Ramos (cell line): ENCODE data around the gene HSD17B14.
"Not testable (repeated sequence)": the region's sequence is repeated elsewhere in the genome, so short reads cannot be mapped to it uniquely, and the experiment has no call there.

Experiments
- in situ Hi-C: fragments of 300-500 bp; cut with MboI; formaldehyde crosslinking; loops from one replicate; pipeline ENCODE4 v1.14.3; 2022; ENCODE audit warnings: low sequenced_read_pairs; ENCODE audit not compliant: unreplicated experiment

The HSD17B14 gene

DNA sequence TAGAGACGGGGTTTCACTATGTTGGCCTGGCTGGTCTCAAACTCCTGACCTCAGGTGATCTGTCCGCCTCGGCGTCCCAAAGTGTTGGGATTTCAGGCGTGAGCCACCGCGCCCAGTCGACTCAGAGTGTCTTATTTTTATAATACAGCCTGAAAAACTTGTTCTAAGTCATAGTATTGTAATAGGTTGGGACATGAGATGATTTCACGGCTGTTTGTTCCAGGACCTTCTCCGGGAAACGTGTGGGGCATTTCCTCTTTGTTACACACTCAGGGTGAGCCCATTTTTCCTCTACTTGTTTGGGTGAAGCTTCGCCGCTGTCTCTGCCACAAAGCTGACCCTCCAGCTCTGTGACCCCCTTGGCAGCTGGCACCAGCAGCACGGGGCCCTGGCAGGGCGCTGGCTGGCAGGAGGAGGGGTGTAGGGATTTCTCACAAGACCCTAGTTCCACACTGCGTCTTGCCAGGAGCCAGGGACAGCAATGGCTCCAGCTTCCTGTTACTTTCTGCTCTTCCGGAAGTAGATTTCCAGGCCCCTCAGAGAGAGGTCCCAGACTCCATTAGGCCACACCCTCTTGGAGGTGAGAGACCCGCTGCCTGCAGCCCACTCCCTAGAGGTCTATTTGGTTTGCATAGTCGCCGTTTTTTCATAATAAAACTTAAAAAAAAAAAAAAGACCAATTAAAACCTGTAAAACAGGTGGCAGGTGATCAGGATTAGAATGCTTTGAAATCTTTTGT, 65.4 kb downstream of the HSD17B14 start:
- in situ Hi-C loops = no loop called here

- in situ Hi-C loops = no loop called here
These were observed 66.0 kb downstream of the HSD17B14 start for GRCh38 chr19:48770266-48770665.

GRCh38 chr19:48768994-48769713, 67.1 kb downstream of the HSD17B14 start:
- in situ Hi-C loops = no loop called here

DNA sequence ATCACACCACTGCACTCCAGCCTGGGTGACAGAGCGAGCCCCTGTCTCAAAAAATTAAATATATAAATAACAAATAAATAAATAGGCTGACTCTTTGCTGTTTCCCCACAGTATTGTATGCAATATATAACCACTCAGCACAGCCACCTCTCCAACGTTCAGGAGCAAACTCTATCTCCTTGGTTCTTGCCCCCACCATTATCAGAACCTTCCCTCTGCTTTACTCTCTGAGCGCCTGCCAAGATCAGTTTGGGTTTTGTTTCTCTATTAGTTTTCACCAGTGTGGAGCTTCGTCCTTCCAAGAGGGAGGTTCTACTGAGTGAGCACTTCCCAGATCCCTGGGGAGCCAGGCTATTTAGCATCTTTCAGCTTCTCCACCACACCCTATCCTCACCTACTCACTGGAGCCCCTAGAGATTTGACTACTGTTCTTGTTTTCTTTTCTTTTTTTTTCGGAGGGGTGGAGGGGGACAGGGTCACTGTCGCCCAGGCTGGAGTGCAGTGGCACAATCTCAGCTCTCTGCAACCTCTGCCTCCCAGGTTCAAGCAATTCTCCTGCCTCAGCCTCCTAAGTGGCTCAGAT, 68.0 kb downstream of the HSD17B14 start:
- in situ Hi-C loops = not testable (repeated sequence)

DNA sequence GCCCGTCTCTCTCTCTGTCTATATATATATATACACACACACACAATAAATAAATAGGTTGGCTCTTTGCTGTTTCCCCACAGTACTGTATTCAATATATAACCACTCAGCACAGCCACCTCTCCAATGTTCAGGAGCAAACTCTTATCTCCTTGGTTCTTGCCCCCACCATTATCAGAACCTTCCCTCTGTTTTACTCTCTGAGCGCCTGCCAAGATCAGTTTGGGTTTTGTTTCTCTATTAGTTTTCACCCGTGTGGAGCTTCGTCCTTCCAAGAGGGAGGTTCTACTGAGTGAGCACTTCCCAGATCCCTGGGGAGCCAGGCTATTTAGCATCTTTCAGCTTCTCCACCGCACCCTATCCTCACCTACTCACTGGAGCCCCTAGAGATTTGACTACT, 70.5 kb downstream of the HSD17B14 start:
- in situ Hi-C loops = not testable (repeated sequence)
